ENCODE results near the gene ABCD3.
"Not testable (repeated sequence)": the region's sequence is repeated elsewhere in the genome, so short reads cannot be mapped to it uniquely, and the experiment has no call there.

Gene ABCD3

GRCh38 chr1:94434365-94435045 lies 16.3 kb downstream of the ABCD3 start:
- CTCF ChIA-PET = interaction anchor here (0.6 kb wide), 2 partner anchors 28 to 390 kb away, joined by 3 to 4 read pairs; no protein-coding TSS in a partner anchor
- Histone ChIP-seq H3K27ac (ENCODE audit: extremely low read depth, low read depth, low read length) (no peak overlapping the region), H3K9me3 (ENCODE audit: control insufficient read depth, insufficient read depth, low read depth, low read length) (no peaks in the 10 kb centered on the region), H3K4me3 (ENCODE audit: low read depth, low read length) (no peak overlapping the region), H3K4me1 (ENCODE audit: control insufficient read depth, insufficient read depth, low read length) (peaks cover 7% of the 10 kb centered on the region), H3K36me3 (ENCODE audit: control insufficient read depth in 2 of 2, insufficient read depth in 1 of 2, low read length in 2 of 2) (no peaks in the 10 kb centered on the region)
- POLR2A ChIA-PET = no interaction called here
- TF ChIP-seq AEBP2 (tag by site-specific recombination; IDR thresholded peaks at IDR 0.05; ENCODE audit: borderline replicate concordance) = no peak
- 0 out of 2 replicates have a peak, but pooled peaks have one; percentile 27 for TF ChIP-seq ZNF629 (tag by site-specific recombination; IDR thresholded peaks at IDR 0.05)
- TF ChIP-seq ATF2 (tag by site-specific recombination; IDR thresholded peaks at IDR 0.05; ENCODE audit: low read depth) = no peak
- TF ChIP-seq ZBTB21 (tag by site-specific recombination; IDR thresholded peaks at IDR 0.05) = peak; percentile 18; the same call in 1 of the 2 replicates
- peak; percentile 99 for TF ChIP-seq SP7 (tag by site-specific recombination; IDR thresholded peaks at IDR 0.05)
- peak; percentile 53 for TF ChIP-seq OSR2 (tag by site-specific recombination; IDR thresholded peaks at IDR 0.05)

- no peaks in the 10 kb centered on the region for H3K9me3 ChIP-seq (ENCODE audit: control insufficient read depth, insufficient read depth, low read depth, low read length)
- H3K36me3 ChIP-seq (ENCODE audit: control insufficient read depth in 2 of 2, insufficient read depth in 1 of 2, low read length in 2 of 2) = no peaks in the 10 kb centered on the region
- no peak overlapping the region for H3K4me3 ChIP-seq (ENCODE audit: low read depth, low read length)
- ChIA-PET CTCF (interaction anchor here (0.7 to 1.0 kb wide), 2 partner anchors 16 to 39 kb away, joined by 3 read pairs; no protein-coding TSS in a partner anchor), POLR2A (no interaction called here)
- TF ChIP-seq ZBTB20 (tag by site-specific recombination; IDR thresholded peaks at IDR 0.05) (peak; percentile 65; the same call in 1 of the 2 replicates), ZBTB26 (tag by site-specific recombination; optimal IDR thresholded peaks at IDR 0.05) (no peak)
- H3K4me1 ChIP-seq (ENCODE audit: control insufficient read depth, insufficient read depth, low read length) = peaks cover 7% of the 10 kb centered on the region
- no peak overlapping the region for H3K27ac ChIP-seq (ENCODE audit: extremely low read depth, low read depth, low read length)
Observed at GRCh38 chr1:94438692-94439276, 20.6 kb downstream of the ABCD3 start.

- POLR2A ChIA-PET = no interaction called here
- no peaks in the 10 kb centered on the region for H3K36me3 ChIP-seq (ENCODE audit: control insufficient read depth in 2 of 2, insufficient read depth in 1 of 2, low read length in 2 of 2)
- H3K4me1 ChIP-seq (ENCODE audit: control insufficient read depth, insufficient read depth, low read length) = peaks cover 7% of the 10 kb centered on the region
- H3K9me3 ChIP-seq (ENCODE audit: control insufficient read depth, insufficient read depth, low read depth, low read length) = no peaks in the 10 kb centered on the region
- no peak overlapping the region for H3K4me3 ChIP-seq (ENCODE audit: low read depth, low read length)
- H3K27ac ChIP-seq (ENCODE audit: extremely low read depth, low read depth, low read length) = no peak overlapping the region
- CTCF ChIA-PET = interaction anchor here (0.6 to 1.2 kb wide), 5 partner anchors 17 to 364 kb away, joined by 3 to 5 read pairs (median 3); no protein-coding TSS in a partner anchor
- no peak for TF ChIP-seq ZBTB21 (tag by site-specific recombination; IDR thresholded peaks at IDR 0.05)
- no peak for TF ChIP-seq KLF7 (tag by site-specific recombination; IDR thresholded peaks at IDR 0.05; ENCODE audit: borderline replicate concordance)
- TF ChIP-seq ZNF621 (tag by site-specific recombination; IDR thresholded peaks at IDR 0.05) = no peak
Observed at GRCh38 chr1:94440088-94440487, 21.9 kb downstream of the ABCD3 start.

GRCh38 chr1:94443067-94443466 lies 24.9 kb downstream of the ABCD3 start:
- CTCF ChIA-PET = not testable (repeated sequence)

More at GRCh38 chr1:94443067-94443466, 24.9 kb downstream of the ABCD3 start:
- POLR2A ChIA-PET; H3K27ac ChIP-seq (ENCODE audit: extremely low read depth, low read depth, low read length); H3K4me3 ChIP-seq (ENCODE audit: low read depth, low read length); H3K9me3 ChIP-seq (ENCODE audit: control insufficient read depth, insufficient read depth, low read depth, low read length); H3K36me3 ChIP-seq (ENCODE audit: control insufficient read depth in 2 of 2, insufficient read depth in 1 of 2, low read length in 2 of 2); H3K4me1 ChIP-seq (ENCODE audit: control insufficient read depth, insufficient read depth, low read length): not testable (repeated sequence)
